ENCODE measurements around the gene ITGA1.
"Not testable (repeated sequence)": the region's sequence is repeated elsewhere in the genome, so short reads cannot be mapped to it uniquely, and the experiment has no call there.

Gene ITGA1

GRCh38 chr5:52818807-52819206 is 31.1 kb downstream of the ITGA1 start:
- not testable (repeated sequence) for H3K36me3 Mint-ChIP-seq (ENCODE audit: low read depth); H3K4me3 Mint-ChIP-seq; H3K4me1 Mint-ChIP-seq; DNase-seq; ATAC-seq; H3K27me3 Mint-ChIP-seq; H3K9me3 Mint-ChIP-seq; H3K27ac Mint-ChIP-seq

- no peaks in the 10 kb centered on the region for H3K36me3 Mint-ChIP-seq (ENCODE audit: low read depth)
- ATAC-seq: no peak
- no peaks in the 10 kb centered on the region for H3K27me3 Mint-ChIP-seq
- H3K4me3 Mint-ChIP-seq: no peak overlapping the region
- H3K9me3 Mint-ChIP-seq: peaks cover under 1% of the 10 kb centered on the region
- DNase-seq: no peak
- peaks cover 10% of the 10 kb centered on the region for H3K4me1 Mint-ChIP-seq
- H3K27ac Mint-ChIP-seq: no peak overlapping the region
Measured at GRCh38 chr5:52821901-52822300, 34.2 kb downstream of the ITGA1 start.

DNA sequence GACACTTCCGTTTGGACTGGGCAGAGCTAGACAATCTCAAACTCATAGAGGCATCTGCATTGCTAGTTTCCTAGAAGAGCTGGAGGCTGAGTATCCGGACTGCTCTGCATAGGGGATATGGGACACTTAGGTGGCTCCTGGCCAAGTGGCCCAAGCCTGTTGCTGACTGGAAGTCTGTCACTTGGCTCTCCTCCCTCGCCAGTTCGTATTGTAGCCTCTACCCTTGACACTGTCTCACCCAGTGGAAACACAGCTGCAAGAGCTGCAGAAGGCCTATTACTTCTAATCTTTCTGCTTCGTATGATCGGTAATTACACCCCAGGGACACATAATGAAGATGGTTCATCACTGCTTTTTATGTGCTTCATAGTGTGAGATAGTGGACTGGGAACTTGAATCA is 34.7 kb downstream of the ITGA1 start:
- DNase-seq (no peak), ATAC-seq (no peak)
- peaks cover 5% of the 10 kb centered on the region for H3K9me3 Mint-ChIP-seq

GRCh38 chr5:52824827-52825226 is 37.1 kb downstream of the ITGA1 start:
- Mint-ChIP-seq H3K4me1 (peaks cover 10% of the 10 kb centered on the region), H3K36me3 (ENCODE audit: low read depth) (no peaks in the 10 kb centered on the region), H3K27me3 (no peaks in the 10 kb centered on the region), H3K4me3 (no peak overlapping the region), H3K27ac (no peak overlapping the region), H3K9me3 (peaks cover 10% of the 10 kb centered on the region)
- ATAC-seq: no peak
- DNase-seq: no peak

More for the DNA sequence above, 34.7 kb downstream of the ITGA1 start:
- no peak overlapping the region for H3K4me3 Mint-ChIP-seq
- H3K27me3 Mint-ChIP-seq: no peaks in the 10 kb centered on the region
- H3K36me3 Mint-ChIP-seq (ENCODE audit: low read depth): no peaks in the 10 kb centered on the region
- peaks cover 10% of the 10 kb centered on the region for H3K4me1 Mint-ChIP-seq
- H3K27ac Mint-ChIP-seq: no peak overlapping the region

DNA sequence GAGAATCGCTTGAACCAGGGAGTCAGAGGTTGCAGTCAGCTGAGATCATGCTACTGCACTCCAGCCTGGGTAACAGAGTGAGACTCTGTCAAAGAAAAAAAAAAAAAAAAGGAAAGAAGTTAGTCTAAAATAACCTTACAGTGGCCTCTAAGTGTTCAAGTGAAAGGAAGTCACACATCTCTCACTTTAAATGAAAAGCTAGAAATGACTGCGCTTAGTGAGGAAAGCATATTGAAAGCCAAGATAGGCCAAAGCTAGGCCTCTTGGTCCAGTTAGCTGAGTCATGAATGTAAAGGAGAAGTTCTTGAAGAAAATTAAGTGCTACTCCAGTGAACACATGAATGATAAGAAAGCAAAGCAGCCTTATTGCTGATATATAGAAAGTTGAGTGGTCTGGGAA is 38.1 kb downstream of the ITGA1 start:
- peaks cover 10% of the 10 kb centered on the region for H3K4me1 Mint-ChIP-seq
- DNase-seq: no peak
- H3K27me3 Mint-ChIP-seq: no peaks in the 10 kb centered on the region
- no peak overlapping the region for H3K4me3 Mint-ChIP-seq
- H3K9me3 Mint-ChIP-seq: peaks cover 10% of the 10 kb centered on the region
- H3K27ac Mint-ChIP-seq: no peak overlapping the region
- H3K36me3 Mint-ChIP-seq (ENCODE audit: low read depth): no peaks in the 10 kb centered on the region
- no peak for ATAC-seq

GRCh38 chr5:52827815-52828214 is 40.1 kb downstream of the ITGA1 start:
- Mint-ChIP-seq H3K36me3 (ENCODE audit: low read depth) (no peaks in the 10 kb centered on the region), H3K27ac (no peak overlapping the region), H3K4me3 (no peak overlapping the region), H3K9me3 (peaks cover 10% of the 10 kb centered on the region), H3K4me1 (peaks cover 10% of the 10 kb centered on the region), H3K27me3 (no peaks in the 10 kb centered on the region)
- ATAC-seq: no peak
- DNase-seq: no peak

GRCh38 chr5:52829664-52830063 is 41.9 kb downstream of the ITGA1 start:
- Mint-ChIP-seq H3K27ac (no peak overlapping the region), H3K4me3 (no peak overlapping the region), H3K4me1 (peaks cover 10% of the 10 kb centered on the region), H3K9me3 (peaks cover 10% of the 10 kb centered on the region), H3K36me3 (ENCODE audit: low read depth) (no peaks in the 10 kb centered on the region), H3K27me3 (no peaks in the 10 kb centered on the region)
- ATAC-seq (no peak), DNase-seq (no peak)

GRCh38 chr5:52830650-52831049 is 42.9 kb downstream of the ITGA1 start:
- ATAC-seq (no peak), DNase-seq (no peak)
- no peaks in the 10 kb centered on the region for H3K36me3 Mint-ChIP-seq (ENCODE audit: low read depth)
- peaks cover 6% of the 10 kb centered on the region for H3K4me1 Mint-ChIP-seq
- H3K27ac Mint-ChIP-seq: no peak overlapping the region
- no peaks in the 10 kb centered on the region for H3K27me3 Mint-ChIP-seq
- no peak overlapping the region for H3K4me3 Mint-ChIP-seq
- peaks cover 10% of the 10 kb centered on the region for H3K9me3 Mint-ChIP-seq

GRCh38 chr5:52831786-52832511 is 44.2 kb downstream of the ITGA1 start:
- H3K4me1 Mint-ChIP-seq: no peaks in the 10 kb centered on the region
- no peaks in the 10 kb centered on the region for H3K27me3 Mint-ChIP-seq
- H3K36me3 Mint-ChIP-seq (ENCODE audit: low read depth): no peaks in the 10 kb centered on the region
- peak overlapping the region; percentile 9 for H3K27ac Mint-ChIP-seq
- ATAC-seq (no peak), DNase-seq (no peak)
- peaks cover 9% of the 10 kb centered on the region for H3K9me3 Mint-ChIP-seq
- H3K4me3 Mint-ChIP-seq: no peak overlapping the region

GRCh38 chr5:52834320-52834719 is 46.6 kb downstream of the ITGA1 start:
- Mint-ChIP-seq H3K36me3 (ENCODE audit: low read depth) (no peaks in the 10 kb centered on the region), H3K9me3 (no peaks in the 10 kb centered on the region), H3K4me1 (no peaks in the 10 kb centered on the region), H3K27me3 (no peaks in the 10 kb centered on the region), H3K27ac (no peak overlapping the region), H3K4me3 (no peak overlapping the region)
- DNase-seq (no peak), ATAC-seq (no peak)

DNA sequence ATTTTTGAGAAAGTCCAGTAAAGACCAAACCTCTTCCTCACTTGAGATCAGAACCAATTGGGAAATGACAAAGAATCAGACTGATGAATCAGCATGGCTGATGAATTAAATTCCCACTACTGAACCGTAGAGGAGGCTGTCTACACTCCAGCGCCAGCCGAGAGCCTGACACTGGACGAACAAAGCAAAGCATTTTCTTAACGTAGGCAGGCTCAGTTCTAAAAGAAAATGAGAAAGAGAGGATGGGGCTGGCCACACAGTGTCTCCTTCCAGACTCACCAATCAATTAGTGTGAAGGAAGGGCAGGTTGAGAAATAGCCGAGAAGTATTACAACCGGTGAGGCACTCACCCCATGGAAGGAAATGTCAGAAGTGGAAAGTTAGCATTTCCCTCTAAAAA is 49.4 kb downstream of the ITGA1 start:
- ATAC-seq (no peak), DNase-seq (no peak)
- H3K9me3 Mint-ChIP-seq: no peaks in the 10 kb centered on the region
- no peak overlapping the region for H3K27ac Mint-ChIP-seq
- H3K27me3 Mint-ChIP-seq: no peaks in the 10 kb centered on the region
- no peaks in the 10 kb centered on the region for H3K36me3 Mint-ChIP-seq (ENCODE audit: low read depth)
- H3K4me3 Mint-ChIP-seq: no peak overlapping the region
- H3K4me1 Mint-ChIP-seq: no peaks in the 10 kb centered on the region

DNA sequence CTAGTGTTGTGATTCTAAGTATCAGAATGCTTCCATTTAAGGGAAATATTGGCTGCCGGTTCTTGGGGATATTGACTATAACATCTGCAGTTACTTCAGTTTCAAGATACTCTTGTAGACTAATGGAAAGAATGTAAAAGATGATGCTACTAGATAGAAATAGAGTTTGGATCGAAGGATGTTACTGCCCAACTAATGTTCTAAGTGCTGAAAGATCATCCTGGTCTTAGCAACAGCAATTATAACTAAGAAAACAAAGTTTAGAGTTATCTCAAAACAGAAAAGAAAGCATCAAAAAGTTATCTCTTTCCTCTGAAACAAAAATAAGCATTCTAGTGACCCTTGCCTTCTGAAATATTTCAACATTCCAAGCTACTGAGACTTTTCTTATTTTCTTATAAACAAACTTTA is 49.9 kb downstream of the ITGA1 start:
- Mint-ChIP-seq H3K36me3 (ENCODE audit: low read depth) (no peaks in the 10 kb centered on the region), H3K27me3 (no peaks in the 10 kb centered on the region), H3K4me3 (no peak overlapping the region), H3K27ac (no peak overlapping the region), H3K9me3 (no peaks in the 10 kb centered on the region), H3K4me1 (no peaks in the 10 kb centered on the region)
- DNase-seq: no peak
- ATAC-seq: no peak

DNA sequence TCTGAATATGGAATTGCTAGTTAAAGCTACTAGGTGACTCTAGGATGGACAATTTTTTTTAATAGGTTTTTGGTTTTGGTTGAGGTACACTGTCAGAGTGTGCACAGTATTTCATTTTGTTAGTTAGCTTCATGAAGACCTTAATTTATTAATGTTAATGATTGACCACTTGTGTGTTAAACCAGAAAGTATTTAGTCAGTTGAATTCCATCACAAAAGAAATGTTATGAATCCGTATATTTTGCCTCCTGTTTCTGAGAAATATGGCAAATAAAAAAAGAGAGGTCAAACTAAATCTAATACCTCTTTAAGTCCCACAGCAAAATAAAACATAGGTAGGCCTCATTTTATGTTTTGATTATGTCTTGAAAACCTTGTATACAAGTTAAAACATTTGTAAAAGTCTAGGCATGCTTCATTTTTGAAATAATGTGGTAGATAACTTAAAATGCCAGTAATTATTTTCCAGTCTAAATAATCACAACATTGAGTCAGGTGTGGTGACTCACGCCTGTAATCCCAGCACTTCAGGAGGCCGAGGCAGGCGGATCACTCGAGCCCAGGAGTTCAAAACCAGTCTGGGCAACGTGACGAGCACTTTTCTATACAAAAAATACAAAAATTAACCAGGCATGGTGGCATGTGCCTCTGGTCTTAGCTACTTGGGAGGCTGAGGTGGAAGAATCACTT is 50.8 kb downstream of the ITGA1 start:
- Mint-ChIP-seq H3K27ac (no peak overlapping the region), H3K27me3 (no peaks in the 10 kb centered on the region), H3K4me3 (no peak overlapping the region), H3K4me1 (no peaks in the 10 kb centered on the region), H3K36me3 (ENCODE audit: low read depth) (no peaks in the 10 kb centered on the region), H3K9me3 (no peaks in the 10 kb centered on the region)
- DNase-seq: no peak
- ATAC-seq: no peak

- H3K27ac Mint-ChIP-seq: no peak overlapping the region
- no peak overlapping the region for H3K4me3 Mint-ChIP-seq
- DNase-seq: no peak
- no peaks in the 10 kb centered on the region for H3K36me3 Mint-ChIP-seq (ENCODE audit: low read depth)
- H3K27me3 Mint-ChIP-seq: no peaks in the 10 kb centered on the region
- ATAC-seq: no peak
- no peaks in the 10 kb centered on the region for H3K9me3 Mint-ChIP-seq
- H3K4me1 Mint-ChIP-seq: no peaks in the 10 kb centered on the region
Measured at GRCh38 chr5:52839285-52839684, 51.6 kb downstream of the ITGA1 start.

DNA sequence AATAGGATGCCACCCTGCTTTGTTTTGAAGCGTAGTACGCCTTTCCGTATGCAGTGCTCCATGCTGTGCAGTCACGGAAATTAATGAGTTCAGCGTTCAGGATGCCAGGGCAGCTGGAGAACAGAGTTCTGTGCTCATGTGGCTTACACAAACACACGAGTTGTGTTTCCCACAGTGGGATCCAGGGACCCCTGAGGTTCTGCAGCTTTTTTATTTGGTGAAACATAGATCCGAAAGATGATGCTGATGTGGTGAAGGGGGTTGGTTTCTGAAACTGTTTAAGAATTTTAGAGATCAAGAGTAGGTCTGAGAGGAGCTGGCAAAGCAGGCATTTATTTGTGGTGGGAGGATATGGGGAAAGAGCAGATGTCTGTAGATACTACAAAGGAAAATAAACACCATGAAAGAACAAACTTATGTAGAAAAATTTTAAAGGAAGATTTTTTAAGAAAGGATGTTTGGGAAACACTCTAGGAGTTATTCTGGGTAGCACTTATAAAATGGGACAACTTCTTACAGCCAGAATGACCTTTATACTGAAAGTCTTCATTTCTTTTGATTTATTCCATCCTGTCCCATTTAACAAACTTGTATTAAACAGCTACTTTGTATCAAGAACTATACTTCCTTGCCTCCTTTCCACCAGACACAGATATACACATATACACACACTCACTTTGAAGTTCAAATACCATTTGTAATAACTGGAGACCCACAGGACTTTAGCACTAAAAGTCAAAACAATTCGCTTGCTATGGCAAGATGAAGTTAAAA is 52.7 kb downstream of the ITGA1 start:
- no peaks in the 10 kb centered on the region for H3K27me3 Mint-ChIP-seq
- H3K9me3 Mint-ChIP-seq: no peaks in the 10 kb centered on the region

More for the DNA sequence above, 52.7 kb downstream of the ITGA1 start:
- Mint-ChIP-seq H3K27ac (no peak overlapping the region), H3K4me3 (no peak overlapping the region), H3K36me3 (ENCODE audit: low read depth) (no peaks in the 10 kb centered on the region), H3K4me1 (no peaks in the 10 kb centered on the region)
- DNase-seq (no peak), ATAC-seq (no peak)
